Hematopoietic multipotent progenitor cell treated with erythropoietin and hydrocortisone succinate and interleukin-3 and kit ligand, for 17 days (in vitro differentiated cells): Measurements from ENCODE around the gene SRD5A3.

Experiments used
- DNase-seq: peaks from one replicate; pipeline ENCODE4 v3.0.0-alpha.2; 2015; ENCODE audit warnings: low spot score

Gene SRD5A3

DNA sequence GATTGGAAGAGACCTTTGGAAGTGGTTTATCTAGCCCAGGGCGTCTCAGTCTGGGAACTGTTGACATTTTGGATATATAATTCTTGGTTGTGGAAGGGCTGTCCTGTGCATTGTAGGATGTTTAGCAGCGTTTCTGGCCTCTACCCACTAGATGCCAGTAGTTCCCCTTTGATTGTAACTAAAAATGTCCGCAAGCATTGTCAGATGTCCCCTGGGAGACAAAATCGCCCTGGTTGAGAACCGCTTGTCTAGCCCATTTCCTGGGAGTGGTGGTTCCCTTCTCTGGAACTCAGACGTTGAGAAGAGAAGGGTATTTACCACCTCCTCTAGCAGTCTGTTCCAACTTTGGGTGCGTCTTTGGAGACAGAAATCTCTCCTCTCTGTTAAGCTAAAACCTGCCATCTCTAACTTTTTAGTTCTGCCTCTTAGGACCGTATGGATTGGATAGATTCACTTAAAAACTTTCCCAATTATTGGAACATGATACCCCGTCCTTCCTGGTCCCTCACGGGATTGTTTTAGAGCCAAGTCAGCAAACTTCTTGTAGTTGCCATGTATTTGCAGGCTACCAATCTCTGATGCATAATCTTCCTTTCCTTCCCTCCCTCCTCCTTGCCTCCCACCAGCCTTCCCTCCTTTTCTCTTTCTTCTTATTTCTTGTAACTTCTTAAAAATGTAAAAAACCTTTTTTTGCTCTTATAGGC lies 63.6 kb downstream of the SRD5A3 start:
- no peak for DNase-seq

GRCh38 chr4:55410431-55410830 lies 64.4 kb downstream of the SRD5A3 start:
- no peak for DNase-seq

GRCh38 chr4:55411621-55412020 lies 65.6 kb downstream of the SRD5A3 start:
- no peak for DNase-seq

GRCh38 chr4:55416176-55416575 lies 70.1 kb downstream of the SRD5A3 start:
- DNase-seq: no peak
